ENCODE measurements around the gene PIGM. TPM values are rescaled to one million over a fixed set of nuclear protein-coding genes. Genes with fewer than 3 reads are reported as not detected.

Gene PIGM
- total RNA-seq, 1 experiment from 2014 or later: 6.3 TPM

DNA sequence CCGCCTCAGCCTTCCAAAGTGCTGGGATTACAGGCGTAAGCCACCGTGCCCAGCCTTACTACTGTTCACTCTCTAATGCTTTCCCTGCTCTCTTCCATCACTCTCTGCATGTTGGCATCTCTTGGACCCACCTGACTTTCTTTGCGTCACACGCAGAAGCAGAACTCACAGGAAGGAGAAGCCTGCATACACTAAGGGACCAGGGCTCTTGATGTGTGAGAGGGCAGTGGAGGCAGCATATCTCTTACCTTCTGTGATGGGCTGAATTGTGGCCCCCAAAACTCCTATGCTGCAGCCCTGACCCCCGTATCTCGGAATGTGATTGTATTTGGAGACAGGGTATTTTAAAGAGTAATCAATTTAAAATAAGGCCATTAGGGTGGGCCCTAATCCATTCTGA, 51.0 kb downstream of the PIGM start:
- in situ Hi-C loops (cut with HindIII; ENCODE audit: low pct_unique_long_range_greater_than_20kb, low sequenced_read_pairs): no loop called here
- no peak for DNase-seq (ENCODE audit: low read depth, low spot score)

DNA sequence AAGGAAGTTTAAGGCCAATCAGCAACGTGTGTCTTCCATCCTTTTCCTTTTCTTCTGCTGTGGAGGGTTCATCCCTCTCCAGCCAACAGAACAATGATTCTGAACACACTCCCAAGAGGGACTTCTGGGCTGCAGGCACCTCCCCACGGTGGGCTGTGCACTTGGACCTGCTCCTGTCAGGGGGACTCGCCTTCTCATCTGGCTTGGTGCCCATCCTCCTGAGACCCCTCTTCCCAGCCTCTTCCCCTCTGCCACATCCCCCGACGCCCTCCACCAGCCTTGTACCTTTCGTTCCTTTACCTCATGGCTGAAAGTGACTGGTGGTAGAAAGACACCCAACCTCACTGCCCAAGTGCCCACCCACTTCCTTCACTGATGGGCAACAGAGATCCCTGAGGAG, 51.7 kb downstream of the PIGM start:
- no peak for DNase-seq (ENCODE audit: low read depth, low spot score)
- in situ Hi-C loops (cut with HindIII; ENCODE audit: low pct_unique_long_range_greater_than_20kb, low sequenced_read_pairs): no loop called here

DNA sequence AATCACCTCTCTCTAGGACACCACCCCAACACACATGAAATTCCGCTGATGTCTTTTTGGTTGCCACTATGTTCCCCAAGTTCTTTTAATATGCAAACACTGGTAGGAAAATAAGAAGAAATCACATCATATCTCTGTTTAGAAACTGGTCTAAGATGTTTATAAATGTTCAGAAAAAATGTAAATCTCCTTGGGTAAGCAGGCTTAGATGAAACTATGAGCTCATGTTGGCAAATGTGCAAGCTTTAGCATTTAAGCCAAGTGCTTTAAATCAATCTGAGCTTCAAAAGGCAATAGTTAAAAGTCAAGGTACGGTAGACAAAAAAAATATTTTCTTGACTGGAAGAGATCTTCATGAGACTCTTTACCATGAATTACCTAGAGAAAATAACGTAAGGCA, 52.5 kb downstream of the PIGM start:
- DNase-seq (ENCODE audit: low read depth, low spot score): no peak
- in situ Hi-C loops (cut with HindIII; ENCODE audit: low pct_unique_long_range_greater_than_20kb, low sequenced_read_pairs): no loop called here

DNA sequence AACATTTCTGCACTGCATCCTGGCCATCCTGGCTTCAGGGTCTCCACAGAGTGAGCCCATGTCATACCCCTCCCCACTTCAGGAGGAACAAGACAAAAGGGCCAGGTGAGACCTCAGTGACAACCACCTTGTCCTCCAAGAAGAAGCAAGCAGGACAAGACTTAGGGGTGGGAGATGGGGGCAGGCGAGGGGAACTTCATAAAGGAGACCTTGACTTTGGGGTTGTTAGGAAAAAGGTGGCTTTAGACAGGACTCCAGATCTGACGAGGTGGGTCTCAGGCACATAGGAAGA, 53.7 kb downstream of the PIGM start:
- DNase-seq (ENCODE audit: low read depth, low spot score): no peak
- in situ Hi-C loops (cut with HindIII; ENCODE audit: low pct_unique_long_range_greater_than_20kb, low sequenced_read_pairs): no loop called here

DNA sequence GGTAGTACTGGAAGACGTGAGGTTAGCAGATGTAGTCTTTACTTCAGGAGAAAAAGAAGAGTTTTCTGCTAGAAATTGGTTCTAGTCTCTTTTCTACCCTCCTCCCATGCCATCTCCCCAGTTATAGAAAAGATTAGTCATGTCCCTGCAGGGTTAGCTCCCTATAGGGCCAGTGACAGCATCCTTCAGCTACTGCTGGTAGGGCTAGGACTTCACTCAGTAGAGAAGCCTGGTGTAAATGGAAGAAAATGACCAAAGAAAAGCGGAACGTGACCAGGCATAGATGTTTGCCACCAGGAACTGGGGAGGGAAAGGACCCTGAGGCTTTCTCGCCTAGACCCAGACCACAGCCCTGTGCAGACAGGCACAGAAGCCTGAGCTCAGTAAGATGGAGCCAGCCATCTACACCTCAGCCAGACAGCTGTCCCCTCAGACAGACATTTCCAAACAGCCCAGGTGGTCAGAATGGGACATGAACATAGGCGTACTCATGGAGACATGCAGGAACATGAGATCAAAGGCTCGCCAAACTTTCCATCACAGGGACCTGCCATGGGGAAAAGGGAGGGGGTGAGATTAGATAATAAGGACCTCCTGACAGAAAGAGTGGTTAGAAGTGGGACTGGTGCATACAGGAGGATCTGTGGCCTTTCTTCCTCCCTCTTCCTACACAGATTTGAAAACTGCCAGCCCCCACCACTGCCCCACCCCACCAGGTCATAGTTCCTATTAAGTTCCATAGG, 54.3 kb downstream of the PIGM start:
- in situ Hi-C loops (cut with HindIII; ENCODE audit: low pct_unique_long_range_greater_than_20kb, low sequenced_read_pairs): no loop called here
- no peak for DNase-seq (ENCODE audit: low read depth, low spot score)

Other genes starting within 250 kb of the PIGM start
- gene FCRL6, start 229.6 kb downstream of the PIGM start, total RNA-seq (2014; rRNA removed; shearing (Covaris generic)): not detected in 2 replicates
- not detected in 2 replicates for gene SLAMF8, start 205.1 kb downstream of the PIGM start, total RNA-seq (2014; rRNA removed; shearing (Covaris generic))
- gene VSIG8, start 169.3 kb downstream of the PIGM start, total RNA-seq (2014; rRNA removed; shearing (Covaris generic)): not detected in 2 replicates
- 0.13 and 0.56 TPM in 2 replicates for gene CFAP45, start 131.8 kb downstream of the PIGM start, total RNA-seq (2014; rRNA removed; shearing (Covaris generic))
- gene TAGLN2, start 106.5 kb downstream of the PIGM start, total RNA-seq (2014; rRNA removed; shearing (Covaris generic)): 122 and 128 TPM in 2 replicates
- gene IGSF9, start 86.4 kb downstream of the PIGM start, total RNA-seq (2014; rRNA removed; shearing (Covaris generic)): not detected in 2 replicates
- 13.6 and 17.9 TPM in 2 replicates for gene SLAMF9, start 77.8 kb downstream of the PIGM start, total RNA-seq (2014; rRNA removed; shearing (Covaris generic))
- 0.11 and 0.26 TPM in 2 replicates for gene KCNJ10, start 38.2 kb upstream of the PIGM start, total RNA-seq (2014; rRNA removed; shearing (Covaris generic))
- not detected in 2 replicates for gene KCNJ9, start 49.5 kb upstream of the PIGM start, total RNA-seq (2014; rRNA removed; shearing (Covaris generic))
- gene IGSF8, start 66.6 kb upstream of the PIGM start, total RNA-seq (2014; rRNA removed; shearing (Covaris generic)): 142 and 146 TPM in 2 replicates
- not detected in 2 replicates for gene ATP1A2, start 83.8 kb upstream of the PIGM start, total RNA-seq (2014; rRNA removed; shearing (Covaris generic))
- 0.11 TPM in 1 of 2 replicates, not detected in the other for gene ATP1A4, start 119.6 kb upstream of the PIGM start, total RNA-seq (2014; rRNA removed; shearing (Covaris generic))
- not detected in 2 replicates for gene CASQ1, start 158.6 kb upstream of the PIGM start, total RNA-seq (2014; rRNA removed; shearing (Covaris generic))
- 51.9 and 59.8 TPM in 2 replicates for gene PEA15, start 173.4 kb upstream of the PIGM start, total RNA-seq (2014; rRNA removed; shearing (Covaris generic))
- 61.5 and 62.1 TPM in 2 replicates for gene DCAF8, start 230.6 kb upstream of the PIGM start, total RNA-seq (2014; rRNA removed; shearing (Covaris generic))